AG04449 (cell line): Measurements from ENCODE around the gene ADAMTS20.
"Not testable (repeated sequence)": the region's sequence is repeated elsewhere in the genome, so short reads cannot be mapped to it uniquely, and the experiment has no call there.

Source experiments
- CTCF ChIA-PET: fragments of 350-600 bp; formaldehyde crosslinking; extraction: SDS; loops from one replicate; lab custom pipeline; 2021; ENCODE audit warnings: antibody characterized with exemption; lab: Yijun Ruan, JAX
- POLR2A ChIA-PET: fragments of 400-600, 350-600 bp; formaldehyde crosslinking; extraction: SDS; loops from one replicate; lab custom pipeline; 2020; ENCODE audit warnings: antibody characterized with exemption, inconsistent platforms; lab: Yijun Ruan, JAX
- DNase-seq: peaks from one replicate; pipeline ENCODE4 v3.0.0-alpha.2; 2010; ENCODE audit warnings: low read depth, low spot score
- H3K4me3 ChIP-seq: 2 replicates; pipeline ENCODE4 v1.5.1; 2011; ENCODE audit warnings: low read depth, mild to moderate bottlenecking, control low read depth, low read length
- CTCF ChIP-seq: IDR thresholded peaks from one replicate; pipeline ENCODE4 v1.5.1; 2011; ENCODE audit warnings: mild to moderate bottlenecking, moderate library complexity, low read length, control low read depth, inconsistent platforms; ENCODE audit not compliant: insufficient read depth; ENCODE audit errors: missing control alignments

Gene ADAMTS20

GRCh38 chr12:43362910-43363694 lies 188.9 kb downstream of the ADAMTS20 start:
- no peak for TF ChIP-seq CTCF
- no peak for DNase-seq
- no peak overlapping the region for H3K4me3 ChIP-seq
- CTCF ChIA-PET, result no interaction called here
- POLR2A ChIA-PET, result no interaction called here

- DNase-seq, result no peak
- no peak for TF ChIP-seq CTCF
- POLR2A ChIA-PET, result no interaction called here
- CTCF ChIA-PET, result no interaction called here
- H3K4me3 ChIP-seq, result no peak overlapping the region
Observed at GRCh38 chr12:43361031-43361710, 190.8 kb downstream of the ADAMTS20 start.

- POLR2A ChIA-PET, H3K4me3 ChIP-seq, DNase-seq, CTCF ChIA-PET: not testable (repeated sequence)
Observed at GRCh38 chr12:43360001-43360400, 192.0 kb downstream of the ADAMTS20 start.

GRCh38 chr12:43357141-43357540 lies 194.9 kb downstream of the ADAMTS20 start:
- DNase-seq, result no peak
- CTCF ChIA-PET, result no interaction called here
- H3K4me3 ChIP-seq, result no peak overlapping the region
- POLR2A ChIA-PET, result no interaction called here
- no peak for TF ChIP-seq CTCF

DNA sequence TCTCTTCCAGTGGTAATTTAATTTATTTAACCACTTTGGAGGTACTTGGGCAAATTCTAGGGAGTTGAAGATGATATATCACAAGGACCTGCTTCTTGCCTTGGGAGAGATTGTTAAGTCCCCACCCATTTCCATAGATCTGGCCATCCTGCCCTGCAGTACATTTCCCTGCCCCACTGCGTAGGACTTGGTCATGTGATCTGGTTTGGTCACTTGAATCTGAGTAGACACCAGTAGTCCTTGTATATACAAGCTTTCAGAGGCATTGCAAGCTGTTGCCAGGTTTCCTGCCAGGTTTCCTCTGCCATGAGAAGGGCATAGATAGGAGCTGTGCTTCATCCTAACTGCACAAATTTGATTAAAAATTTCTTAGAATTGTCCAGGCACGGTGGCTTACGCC lies 200.0 kb downstream of the ADAMTS20 start:
- CTCF ChIA-PET, result no interaction called here
- POLR2A ChIA-PET, result no interaction called here
- H3K4me3 ChIP-seq, result no peak overlapping the region

GRCh38 chr12:43349863-43350262 lies 202.1 kb downstream of the ADAMTS20 start:
- no peak for TF ChIP-seq CTCF
- ChIA-PET POLR2A (no interaction called here), CTCF (interaction anchor here (1.1 to 2.5 kb wide), 2 partner anchors 12 to 533 kb away, joined by 4 to 17 read pairs; no protein-coding TSS in a partner anchor)
- H3K4me3 ChIP-seq, result no peak overlapping the region
- DNase-seq, result no peak

More for the DNA sequence above, 200.0 kb downstream of the ADAMTS20 start:
- no peak for TF ChIP-seq CTCF
- no peak for DNase-seq
